Smooth muscle cell (in vitro differentiated cells): ENCODE measurements around the gene IRS1. TPM values are rescaled to one million over a fixed set of nuclear protein-coding genes. Genes with fewer than 3 reads are reported as not detected.

ENCODE experiments used
- DNase-seq: peaks from one replicate; lab custom pipeline; 2025; ENCODE audit not compliant: unreplicated experiment; lab: John Stamatoyannopoulos, UW
- H2AFZ ChIP-seq: fragments of 200-600 bp; sonication (generic); 2 replicates; pipeline ENCODE4 v1.6.0; 2016; ENCODE audit warnings: antibody characterized with exemption, low read depth, mild to moderate bottlenecking
- H3F3A ChIP-seq: fragments of 200-600 bp; sonication (generic); 2 replicates; pipeline ENCODE4 v1.6.0; 2017; ENCODE audit warnings: antibody characterized with exemption, low read depth
- H3K27ac ChIP-seq: fragments of 200-600 bp; sonication (generic); 2 replicates; pipeline ENCODE4 v1.5.1; 2016; ENCODE audit warnings: low read depth, mild to moderate bottlenecking
- H3K27me3 ChIP-seq: fragments of 200-600 bp; sonication (generic); 2 replicates; pipeline ENCODE4 v1.6.1; 2016; ENCODE audit warnings: low read depth, mild to moderate bottlenecking
- H3K36me3 ChIP-seq: fragments of 200-600 bp; sonication (generic); 2 replicates; pipeline ENCODE4 v1.5.1; 2016; ENCODE audit warnings: low read depth
- H3K4me1 ChIP-seq: fragments of 200-600 bp; sonication (generic); 2 replicates; pipeline ENCODE4 v1.5.1; 2016; ENCODE audit warnings: low read depth
- H3K4me2 ChIP-seq: fragments of 200-600 bp; sonication (generic); 2 replicates; pipeline ENCODE4 v1.6.0; 2016; ENCODE audit warnings: mild to moderate bottlenecking
- H3K4me3 ChIP-seq: fragments of 200-600 bp; sonication (generic); 2 replicates; pipeline ENCODE4 v1.5.1; 2016; ENCODE audit warnings: mild to moderate bottlenecking
- H3K79me2 ChIP-seq: fragments of 200-600 bp; sonication (generic); 2 replicates; pipeline ENCODE4 v1.6.0; 2016; ENCODE audit warnings: low read depth, mild to moderate bottlenecking
- H3K9ac ChIP-seq: fragments of 200-600 bp; sonication (generic); 2 replicates; pipeline ENCODE4 v1.6.0; 2016; ENCODE audit warnings: low read depth
- H3K9me3 ChIP-seq: fragments of 200-600 bp; sonication (generic); replicated peaks from 2 replicates; pipeline ENCODE4 v1.5.1; 2016; ENCODE audit warnings: low read depth
- H4K20me1 ChIP-seq: fragments of 200-600 bp; sonication (generic); 2 replicates; pipeline ENCODE4 v1.6.0; 2016; ENCODE audit warnings: low read depth
- CTCF ChIP-seq: fragments of 200-600 bp; sonication (generic); IDR thresholded peaks from 2 replicates; pipeline ENCODE4 v1.5.1; 2017; ENCODE audit warnings: borderline replicate concordance, mild to moderate bottlenecking, antibody characterized with exemption; ENCODE audit not compliant: insufficient read depth, poor library complexity, severe bottlenecking
- WGBS: methylation state at CpG from one replicate; pipeline ENCODE4 v1.1.7; 2016; ENCODE audit warnings: low lambda C conversion rate; 5-methylcytosine and 5-hydroxymethylcytosine counted together
- polyA plus RNA-seq: library from polyadenylated mRNA; unstranded; fragments of >200 nt; fragmentation: Nextera tagmentation; extraction: Ambion mirVana; gene quantifications from 2 replicates; pipeline ENCODE4 v1.2.1, GENCODE V29; 2016
- total RNA-seq: library from RNA; depleted of rRNA; stranded (reverse); fragments of >200 nt; gene quantifications from 2 replicates; pipeline ENCODE4 v1.2.3, GENCODE V29; 2014

Gene IRS1
- total and polyA plus RNA-seq, 2 experiments from 2014 or later, result 8.6 to 14.6 TPM

DNA sequence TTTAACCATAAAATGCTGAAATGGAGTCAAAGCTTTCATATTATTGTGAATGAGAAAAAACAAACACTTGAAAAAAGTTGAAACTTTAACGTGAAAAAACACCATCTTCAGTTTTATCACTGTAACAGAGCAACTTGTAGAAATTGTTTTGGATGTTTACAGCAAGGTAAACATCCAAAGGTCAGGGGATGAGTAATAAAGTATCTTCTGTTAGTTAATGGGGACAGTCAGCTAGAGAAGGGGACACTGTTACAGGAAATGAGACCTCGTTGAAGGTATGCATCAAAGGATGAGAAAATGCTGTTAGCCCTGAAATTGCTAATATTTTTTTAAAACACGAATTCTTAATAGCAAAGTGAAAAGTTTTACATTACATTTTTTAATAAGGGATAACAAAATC lies 39.1 kb upstream of the IRS1 start:
- no peak overlapping the region for H3K4me3 ChIP-seq
- no peak overlapping the region for H2AFZ ChIP-seq
- no peaks in the 10 kb centered on the region for H3K36me3 ChIP-seq
- H3K9me3 ChIP-seq, result no peaks in the 10 kb centered on the region
- no peak overlapping the region for H3K27ac ChIP-seq
- no peak for TF ChIP-seq CTCF
- no peaks in the 10 kb centered on the region for H3F3A ChIP-seq
- H3K9ac ChIP-seq, result no peak overlapping the region
- no peak overlapping the region for H3K4me2 ChIP-seq
- H4K20me1 ChIP-seq, result no peaks in the 10 kb centered on the region
- peaks cover 23% of the 10 kb centered on the region for H3K79me2 ChIP-seq
- peaks cover 8% of the 10 kb centered on the region for H3K4me1 ChIP-seq
- H3K27me3 ChIP-seq, result no peaks in the 10 kb centered on the region
- WGBS, result 77% methylated on average over 3 of the region's 3 CpGs
- DNase-seq, result no peak

DNA sequence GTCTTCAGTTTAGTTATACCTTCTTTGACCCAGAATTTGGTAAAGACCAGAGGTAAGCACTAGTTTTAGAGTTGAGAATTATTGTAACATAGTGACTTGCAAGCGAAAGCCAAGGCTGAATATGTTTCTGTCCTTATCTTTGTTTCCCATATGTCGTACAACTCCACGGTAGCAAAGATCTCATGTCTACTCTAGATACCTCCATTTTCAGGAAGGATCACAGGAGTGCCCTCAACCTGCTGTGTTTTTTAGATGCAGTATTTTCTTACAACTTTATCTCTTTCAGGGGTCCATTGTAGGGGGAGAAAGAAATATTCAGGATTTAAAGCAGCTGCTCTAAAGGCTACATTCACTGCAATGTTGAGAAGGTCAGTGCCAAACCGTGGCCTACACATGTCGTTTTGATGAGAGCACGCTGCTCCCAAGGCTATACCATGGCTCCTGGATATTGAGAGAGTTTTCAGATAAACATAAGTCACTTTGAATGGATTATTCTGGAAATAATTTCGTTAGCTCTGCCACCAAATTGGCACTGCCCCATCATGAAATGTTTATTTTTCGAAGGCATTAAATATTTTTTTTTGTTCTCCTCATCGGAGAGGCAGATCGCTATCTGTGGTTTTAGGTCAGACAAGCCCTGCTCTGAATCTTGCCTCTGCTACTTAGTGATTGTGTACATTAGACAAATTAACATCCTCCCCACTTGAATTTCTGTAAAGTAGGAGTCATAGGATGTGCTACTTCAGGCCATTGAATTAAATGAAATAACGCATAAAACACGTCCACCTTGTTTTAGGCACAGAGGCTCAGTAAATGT lies 38.4 kb upstream of the IRS1 start:
- WGBS, result 94% methylated on average over 12 of the region's 12 CpGs
- H3K36me3 ChIP-seq, result no peaks in the 10 kb centered on the region
- no peaks in the 10 kb centered on the region for H4K20me1 ChIP-seq
- no peaks in the 10 kb centered on the region for H3K9me3 ChIP-seq
- H3K4me3 ChIP-seq, result no peak overlapping the region
- H3K27ac ChIP-seq, result no peak overlapping the region
- DNase-seq, result no peak
- H2AFZ ChIP-seq, result no peak overlapping the region
- peaks cover 8% of the 10 kb centered on the region for H3K4me1 ChIP-seq
- no peak for TF ChIP-seq CTCF
- H3K27me3 ChIP-seq, result no peaks in the 10 kb centered on the region
- no peak overlapping the region for H3K9ac ChIP-seq
- peaks cover 23% of the 10 kb centered on the region for H3K79me2 ChIP-seq
- no peak overlapping the region for H3K4me2 ChIP-seq
- no peaks in the 10 kb centered on the region for H3F3A ChIP-seq

DNA sequence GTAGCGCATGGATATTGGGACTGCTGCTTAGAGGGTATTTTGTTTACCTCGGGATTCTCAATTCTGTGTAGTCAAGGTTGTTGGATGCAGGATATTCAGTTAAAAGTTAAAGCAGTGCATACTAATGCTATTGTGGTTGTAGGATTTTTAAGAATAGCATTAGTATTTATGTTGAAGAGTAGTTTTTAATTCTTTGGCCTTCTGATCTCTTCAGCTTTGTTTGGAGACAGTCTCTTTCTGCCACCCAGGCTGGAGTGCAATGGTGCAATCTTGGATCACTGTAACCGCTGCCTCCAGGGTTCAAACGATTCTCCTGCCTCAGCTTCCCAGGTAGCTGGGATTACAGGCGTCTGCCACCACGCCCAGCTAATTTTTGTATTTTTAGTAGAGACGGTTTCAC lies 37.7 kb upstream of the IRS1 start:
- H3K27me3 ChIP-seq, result no peaks in the 10 kb centered on the region
- H3K9me3 ChIP-seq, result no peaks in the 10 kb centered on the region
- H2AFZ ChIP-seq, result no peak overlapping the region
- 97% methylated on average over 7 of the region's 7 CpGs for WGBS
- H4K20me1 ChIP-seq, result no peaks in the 10 kb centered on the region
- H3K4me2 ChIP-seq, result peak overlapping the region; percentile 84
- H3F3A ChIP-seq, result no peaks in the 10 kb centered on the region
- H3K4me3 ChIP-seq, result peak overlapping the region; percentile 77
- H3K36me3 ChIP-seq, result no peaks in the 10 kb centered on the region
- peak overlapping the region; percentile 89 for H3K27ac ChIP-seq
- H3K4me1 ChIP-seq, result peaks cover 8% of the 10 kb centered on the region
- no peak for TF ChIP-seq CTCF
- H3K79me2 ChIP-seq, result peaks cover 23% of the 10 kb centered on the region
- no peak overlapping the region for H3K9ac ChIP-seq
- DNase-seq, result no peak

GRCh38 chr2:226836548-226836885 lies 36.9 kb upstream of the IRS1 start:
- Histone ChIP-seq H4K20me1 (no peaks in the 10 kb centered on the region), H3K4me1 (peaks cover 8% of the 10 kb centered on the region), H3K79me2 (peaks cover 23% of the 10 kb centered on the region), H3K9me3 (no peaks in the 10 kb centered on the region), H3F3A (no peaks in the 10 kb centered on the region), H2AFZ (peak overlapping the region; percentile 84), H3K27ac (peak overlapping the region; percentile 89), H3K4me2 (peak overlapping the region; percentile 84), H3K36me3 (no peaks in the 10 kb centered on the region), H3K27me3 (no peaks in the 10 kb centered on the region), H3K4me3 (peak overlapping the region; percentile 77), H3K9ac (peak overlapping the region; percentile 85)
- no peak for TF ChIP-seq CTCF
- DNase-seq, result no peak
- 28% methylated on average over 6 of the region's 6 CpGs for WGBS
